HEK293T (cell line): Measurements from ENCODE around the gene ELOB.

Experiments
- CTCF ChIA-PET: fragments of 350-600 bp; formaldehyde crosslinking; extraction: SDS; loops from one replicate; lab custom pipeline; 2021; ENCODE audit warnings: antibody characterized with exemption, inconsistent platforms; lab: Yijun Ruan, JAX
- POLR2A ChIA-PET: fragments of 350-600 bp; formaldehyde crosslinking; extraction: SDS; loops from one replicate; lab custom pipeline; 2020; ENCODE audit warnings: antibody characterized with exemption, inconsistent platforms; lab: Yijun Ruan, JAX
- DNase-seq: peaks from one replicate; pipeline ENCODE4 v3.0.0; 2012; ENCODE audit warnings: mixed read lengths; ENCODE audit errors: extremely low spot score
- ARNT ChIP-seq: fragments of 450-650 bp; IDR thresholded peaks from 2 replicates; pipeline ENCODE4 v1.6.1; 2017; ENCODE audit warnings: mild to moderate bottlenecking
- BHLHE40 ChIP-seq: fragments of 450-650 bp; IDR thresholded peaks from 2 replicates; pipeline ENCODE4 v1.6.1; 2016; ENCODE audit warnings: mild to moderate bottlenecking, moderate library complexity, borderline replicate concordance
- CTBP1 ChIP-seq: fragments of 450-650 bp; IDR thresholded peaks from 2 replicates; pipeline ENCODE4 v1.6.1; 2016; ENCODE audit warnings: borderline replicate concordance
- ELF4 ChIP-seq: fragments of 450-650 bp; IDR thresholded peaks from 2 replicates; pipeline ENCODE4 v1.6.1; 2017; ENCODE audit warnings: antibody characterized with exemption
- FOXA1 ChIP-seq: fragments of 450-650 bp; IDR thresholded peaks from 2 replicates; pipeline ENCODE4 v1.6.1; 2016; ENCODE audit warnings: mild to moderate bottlenecking
- FOXK2 ChIP-seq: fragments of 450-650 bp; IDR thresholded peaks from 2 replicates; pipeline ENCODE4 v1.6.1; 2016; ENCODE audit warnings: mild to moderate bottlenecking
- FOXM1 ChIP-seq: fragments of 450-650 bp; IDR thresholded peaks from 2 replicates; pipeline ENCODE4 v1.6.1; 2017; ENCODE audit warnings: mild to moderate bottlenecking, borderline replicate concordance
- HDGF ChIP-seq: fragments of 450-650 bp; IDR thresholded peaks from 2 replicates; pipeline ENCODE4 v1.6.1; 2017; ENCODE audit warnings: antibody characterized with exemption, borderline replicate concordance
- L3MBTL2 ChIP-seq: fragments of 450-650 bp; conservative IDR thresholded peaks from 2 replicates; pipeline ENCODE4 v1.6.1; 2016; ENCODE audit warnings: mild to moderate bottlenecking
- LEF1 ChIP-seq: fragments of 450-650 bp; IDR thresholded peaks from 2 replicates; pipeline ENCODE4 v1.6.1; 2017; ENCODE audit warnings: mild to moderate bottlenecking, borderline replicate concordance
- NFRKB ChIP-seq: fragments of 450-650 bp; IDR thresholded peaks from 2 replicates; pipeline ENCODE4 v1.6.1; 2016; ENCODE audit warnings: mild to moderate bottlenecking, moderate library complexity
- SP1 ChIP-seq: fragments of 450-650 bp; IDR thresholded peaks from 2 replicates; pipeline ENCODE4 v1.6.1; 2017
- SUZ12 ChIP-seq: fragments of 450-650 bp; IDR thresholded peaks from 2 replicates; pipeline ENCODE4 v1.6.1; 2016; ENCODE audit warnings: mild to moderate bottlenecking
- TARDBP ChIP-seq: fragments of 450-650 bp; IDR thresholded peaks from 2 replicates; pipeline ENCODE4 v1.6.1; 2016
- ZNF384 ChIP-seq: fragments of 450-650 bp; IDR thresholded peaks from 2 replicates; pipeline ENCODE4 v1.6.1; 2016
- TF ChIP-seq, protein P1 (sequence below): fragments of 450-650 bp; IDR thresholded peaks from 2 replicates; pipeline ENCODE4 v1.6.1; 2016

ELOB gene

GRCh38 chr16:2752035-2752849 is 24.8 kb downstream of the ELOB start, which contains the start of gene SRRM2:
Gene SRRM2, plus strand, starts transcription at chr16:2752638. Its CDS starts 3,727 bp downstream, at chr16:2756365.
- no peak; the same call in none of the 2 replicates for TF ChIP-seq ELF4
- 0 out of 2 replicates have a peak, but pooled peaks have one; percentile 10 for TF ChIP-seq ARNT
- TF ChIP-seq FOXA1, result no peak
- peak; percentile 73 for TF ChIP-seq NFRKB
- TF ChIP-seq LEF1, result peak; percentile 59; the same call in 1 of the 2 replicates
- TF ChIP-seq L3MBTL2, result peak; percentile 96
- ChIA-PET POLR2A (interaction anchor here (0.6 to 4.3 kb wide), 19 partner anchors 11 to 159 kb away, joined by 3 to 48 read pairs (median 4); partner anchors contain the start of genes ELOB, FLYWCH2, KCTD5 and PRSS27), CTCF (no interaction called here)
- peak; percentile 94 for DNase-seq

- ChIA-PET POLR2A (interaction anchor here (0.6 to 4.3 kb wide), 15 partner anchors 11 to 70 kb away, joined by 3 to 48 read pairs (median 4); partner anchors contain the start of genes ELOB, KCTD5, PRSS27 and PRSS41), CTCF (no interaction called here)
- TF ChIP-seq SP1, result no peak
- TF ChIP-seq ARNT, result no peak
- no peak for TF ChIP-seq BHLHE40
- no peak for TF ChIP-seq LEF1
- no peak for TF ChIP-seq CTBP1
- no peak for TF ChIP-seq TARDBP
- TF ChIP-seq NFRKB, result no peak
- no peak for TF ChIP-seq HDGF
- TF ChIP-seq, protein P1, sequence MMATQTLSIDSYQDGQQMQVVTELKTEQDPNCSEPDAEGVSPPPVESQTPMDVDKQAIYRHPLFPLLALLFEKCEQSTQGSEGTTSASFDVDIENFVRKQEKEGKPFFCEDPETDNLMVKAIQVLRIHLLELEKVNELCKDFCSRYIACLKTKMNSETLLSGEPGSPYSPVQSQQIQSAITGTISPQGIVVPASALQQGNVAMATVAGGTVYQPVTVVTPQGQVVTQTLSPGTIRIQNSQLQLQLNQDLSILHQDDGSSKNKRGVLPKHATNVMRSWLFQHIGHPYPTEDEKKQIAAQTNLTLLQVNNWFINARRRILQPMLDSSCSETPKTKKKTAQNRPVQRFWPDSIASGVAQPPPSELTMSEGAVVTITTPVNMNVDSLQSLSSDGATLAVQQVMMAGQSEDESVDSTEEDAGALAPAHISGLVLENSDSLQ, result no peak
- no peak for TF ChIP-seq FOXM1
- no peak for TF ChIP-seq FOXA1
- TF ChIP-seq L3MBTL2, result no peak
- TF ChIP-seq SUZ12, result no peak
- TF ChIP-seq FOXK2, result no peak
- TF ChIP-seq ELF4, result no peak
- no peak for TF ChIP-seq ZNF384
- DNase-seq, result peak; percentile 84
Measured at GRCh38 chr16:2751577-2752034, 25.5 kb downstream of the ELOB start.

DNA sequence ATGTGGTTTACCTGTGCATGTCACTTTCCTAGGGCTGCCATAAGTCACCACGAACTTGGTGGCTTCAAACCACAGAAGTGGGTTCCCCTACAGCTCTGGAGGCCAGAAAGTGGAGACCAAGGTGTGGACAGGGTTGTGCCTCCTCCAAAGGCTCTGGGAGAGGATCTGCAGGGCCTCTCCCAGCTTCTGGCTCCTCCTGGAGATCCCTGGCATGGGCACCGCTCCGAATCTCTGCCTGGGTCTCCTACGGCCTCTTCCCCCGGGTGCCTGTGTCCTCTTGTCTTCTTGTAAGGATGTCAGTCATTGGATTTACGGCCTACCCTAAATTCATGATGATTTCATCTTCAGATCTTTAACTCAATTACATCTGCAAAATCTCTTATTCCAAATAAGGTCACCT is 27.1 kb downstream of the ELOB start:
- TF ChIP-seq ELF4 (no peak), FOXA1 (no peak), SP1 (no peak), ZNF384 (no peak), TARDBP (no peak), ARNT (no peak), FOXM1 (no peak), L3MBTL2 (no peak), SUZ12 (no peak), FOXK2 (no peak), LEF1 (no peak)
- TF ChIP-seq, protein P1, result no peak
- ChIA-PET CTCF (no interaction called here), POLR2A (interaction anchor here (1.2 kb wide), 1 partner anchor 10 kb away, joined by 4 read pairs; no protein-coding TSS in a partner anchor)
- no peak for DNase-seq

- ChIA-PET CTCF (no interaction called here), POLR2A (interaction anchor here (1.2 kb wide), 1 partner anchor 10 kb away, joined by 4 read pairs; no protein-coding TSS in a partner anchor)
- no peak for TF ChIP-seq LEF1
- TF ChIP-seq FOXK2, result no peak
- no peak for TF ChIP-seq CTBP1
- no peak for TF ChIP-seq SP1
- no peak for TF ChIP-seq NFRKB
- no peak for TF ChIP-seq ARNT
- TF ChIP-seq HDGF, result no peak
- no peak for TF ChIP-seq TARDBP
- TF ChIP-seq ELF4, result no peak
- TF ChIP-seq FOXA1, result no peak
- no peak for TF ChIP-seq ZNF384
- TF ChIP-seq, protein P1, result no peak
- no peak for TF ChIP-seq L3MBTL2
- no peak for TF ChIP-seq FOXM1
- DNase-seq, result no peak
Measured at GRCh38 chr16:2749476-2749875, 27.6 kb downstream of the ELOB start.

DNA sequence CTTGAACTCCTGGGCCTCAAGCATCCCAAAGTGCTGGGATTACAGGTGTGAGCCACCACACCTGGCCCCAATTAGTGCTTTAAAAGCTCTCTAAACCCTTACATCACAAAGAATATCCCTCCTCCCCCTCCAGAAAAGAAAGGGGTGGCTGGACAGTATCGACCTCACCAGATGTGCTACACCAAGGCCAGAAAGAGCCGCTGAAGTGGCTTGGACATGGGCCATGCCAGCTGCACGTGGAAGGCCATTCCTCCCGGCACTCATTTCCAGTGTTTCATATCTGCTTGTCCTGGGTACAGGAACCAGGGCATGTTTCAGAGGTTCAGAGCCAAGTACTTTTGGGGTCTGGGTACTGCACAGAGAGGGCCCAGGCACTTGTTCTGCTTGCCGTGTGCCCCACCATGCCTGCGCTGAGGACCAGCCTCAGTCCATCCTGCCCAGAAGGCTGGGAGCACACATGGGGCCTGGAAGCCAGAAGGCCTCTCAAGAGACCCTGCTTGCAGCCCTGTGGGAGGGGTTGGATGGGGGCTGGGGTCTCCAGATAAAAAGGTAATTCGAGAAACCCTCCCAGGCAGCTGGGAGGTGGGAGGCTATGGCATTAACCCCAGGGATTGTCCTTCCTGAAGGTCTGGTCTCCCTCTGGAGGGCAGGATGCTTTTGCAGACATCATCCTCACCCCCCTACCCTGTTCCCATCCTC is 28.2 kb downstream of the ELOB start:
- ChIA-PET POLR2A (interaction anchor here (1.2 kb wide), 1 partner anchor 9 kb away, joined by 4 read pairs; no protein-coding TSS in a partner anchor), CTCF (no interaction called here)
- TF ChIP-seq HDGF (no peak), ELF4 (no peak), ZNF384 (no peak), LEF1 (no peak), L3MBTL2 (no peak), NFRKB (no peak), FOXK2 (no peak), CTBP1 (no peak), TARDBP (no peak), FOXM1 (no peak), SP1 (no peak), BHLHE40 (no peak), FOXA1 (no peak), SUZ12 (no peak), ARNT (no peak)
- TF ChIP-seq, protein P1, result no peak
- DNase-seq, result no peak
